ENCODE measurements around the gene ICAM4. TPM values are rescaled to one million over a fixed set of nuclear protein-coding genes. Genes with fewer than 3 reads are reported as not detected.
A peak's percentile ranks its signal among the peaks of the same experiment; 100 is the strongest.

The ICAM4 gene
- polyA plus RNA-seq, 3 donors, result 5.5 to 17.3 (median 11.2) TPM

DNA sequence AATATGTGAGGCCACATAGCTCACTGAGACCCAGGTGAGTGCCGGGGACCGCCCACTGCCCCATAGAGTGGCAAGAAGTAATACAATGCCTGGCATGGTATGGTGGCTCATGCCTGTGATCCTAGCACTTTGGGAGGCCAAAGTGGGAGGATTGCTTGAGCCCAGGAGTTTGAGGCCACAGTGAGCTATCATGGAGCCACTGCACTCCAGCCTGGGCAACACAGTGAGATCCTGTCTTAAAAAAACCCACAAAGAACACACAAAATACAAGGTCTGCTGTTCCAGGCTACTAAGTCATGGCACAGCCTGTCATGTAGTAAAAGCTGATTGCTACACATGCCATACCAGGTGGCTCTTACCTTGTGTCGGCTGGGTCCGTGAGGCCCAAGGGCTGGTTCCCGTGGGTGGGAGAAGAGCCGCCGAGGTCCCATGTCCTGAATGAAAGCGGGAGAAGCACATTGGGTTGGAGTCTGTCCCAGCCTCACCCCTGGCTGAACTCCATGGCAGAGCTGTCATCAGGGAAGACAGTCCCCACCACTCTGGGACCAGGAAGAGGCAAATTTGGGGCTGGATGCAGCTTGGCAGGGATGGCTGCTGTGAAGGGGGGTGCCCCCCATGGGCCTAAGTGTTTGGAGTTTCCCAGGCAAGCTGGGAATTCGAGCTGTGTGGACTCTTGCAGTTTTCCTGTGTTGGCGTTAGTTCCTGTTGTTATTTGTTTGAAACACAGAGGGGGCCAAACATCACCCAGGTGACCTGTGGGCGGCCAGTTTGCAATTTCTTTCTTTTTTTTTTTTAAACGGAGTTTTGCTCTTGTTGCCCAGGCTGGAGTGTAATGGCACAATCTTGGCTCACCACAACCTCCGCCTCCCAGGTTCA lies 32.3 kb downstream of the ICAM4 start:
- H3K4me3 ChIP-seq (replicated peaks in 1 of 3; ENCODE audit: low read depth in 2 of 3, low read length in 3 of 3), result no peak overlapping the region
- no peaks in the 10 kb centered on the region for H3K79me2 ChIP-seq (ENCODE audit: insufficient read depth, low read length)
- peaks cover 7 to 15% of the 10 kb centered on the region in 2 donors for H3K4me1 ChIP-seq (ENCODE audit: control insufficient read depth in 1 of 2, insufficient read depth in 2 of 2, low read length in 2 of 2)
- peaks cover 70 to 78% of the 10 kb centered on the region in 2 donors for H3K36me3 ChIP-seq (replicated peaks in 1 of 2; ENCODE audit: control insufficient read depth in 1 of 2, insufficient read depth in 2 of 2, low read length in 2 of 2)
- peaks cover 0 to 1% (median 0%) of the 10 kb centered on the region in 7 donors for H3K9me3 Mint-ChIP-seq
- peaks cover 21% of the 10 kb centered on the region for H4K20me1 ChIP-seq (ENCODE audit: insufficient read depth, low read length)
- H3K27ac Mint-ChIP-seq, result peak overlapping the region in 2 of 7 donors; percentile 35 to 41
- H3K4me1 Mint-ChIP-seq, result peaks cover 11% of the 10 kb centered on the region
- TF ChIP-seq CTCF (IDR thresholded peaks at IDR 0.05), result no peak
- peaks cover 41 to 73% of the 10 kb centered on the region in 2 donors for H3K36me3 Mint-ChIP-seq
- no peaks in the 10 kb centered on the region for H3K9me3 ChIP-seq (replicated peaks in 1 of 2; ENCODE audit: control insufficient read depth in 1 of 2, insufficient read depth in 1 of 2, low read length in 2 of 2)
- intact Hi-C loops (cut with micrococcal nuclease), result no loop called here
- H3K27ac ChIP-seq (ENCODE audit: low read depth in 1 of 2, low read length in 2 of 2), result no peak overlapping the region
- H3K4me2 ChIP-seq (replicated peaks; ENCODE audit: extremely low read depth, low read length, poor library complexity, severe bottlenecking), result no peak overlapping the region
- DNase-seq, result no peak
- H3K27me3 ChIP-seq (ENCODE audit: control insufficient read depth in 2 of 2, insufficient read depth in 2 of 2, low read length in 2 of 2), result no peaks in the 10 kb centered on the region
- H2AFZ ChIP-seq (ENCODE audit: insufficient read depth, low read depth, low read length, poor library complexity, severe bottlenecking), result no peak overlapping the region
- WGBS (ENCODE audit: insufficient coverage), result 97% methylated on average over 10 of the region's 13 CpGs
- H3K9ac ChIP-seq (ENCODE audit: insufficient read depth, low read length, poor library complexity, severe bottlenecking), result no peak overlapping the region
- H3K4me3 Mint-ChIP-seq, result no peak overlapping the region
- peaks cover 2 to 5% (median 3%) of the 10 kb centered on the region in 3 donors for H3K27me3 Mint-ChIP-seq (ENCODE audit: low read depth in 3 of 3)

DNA sequence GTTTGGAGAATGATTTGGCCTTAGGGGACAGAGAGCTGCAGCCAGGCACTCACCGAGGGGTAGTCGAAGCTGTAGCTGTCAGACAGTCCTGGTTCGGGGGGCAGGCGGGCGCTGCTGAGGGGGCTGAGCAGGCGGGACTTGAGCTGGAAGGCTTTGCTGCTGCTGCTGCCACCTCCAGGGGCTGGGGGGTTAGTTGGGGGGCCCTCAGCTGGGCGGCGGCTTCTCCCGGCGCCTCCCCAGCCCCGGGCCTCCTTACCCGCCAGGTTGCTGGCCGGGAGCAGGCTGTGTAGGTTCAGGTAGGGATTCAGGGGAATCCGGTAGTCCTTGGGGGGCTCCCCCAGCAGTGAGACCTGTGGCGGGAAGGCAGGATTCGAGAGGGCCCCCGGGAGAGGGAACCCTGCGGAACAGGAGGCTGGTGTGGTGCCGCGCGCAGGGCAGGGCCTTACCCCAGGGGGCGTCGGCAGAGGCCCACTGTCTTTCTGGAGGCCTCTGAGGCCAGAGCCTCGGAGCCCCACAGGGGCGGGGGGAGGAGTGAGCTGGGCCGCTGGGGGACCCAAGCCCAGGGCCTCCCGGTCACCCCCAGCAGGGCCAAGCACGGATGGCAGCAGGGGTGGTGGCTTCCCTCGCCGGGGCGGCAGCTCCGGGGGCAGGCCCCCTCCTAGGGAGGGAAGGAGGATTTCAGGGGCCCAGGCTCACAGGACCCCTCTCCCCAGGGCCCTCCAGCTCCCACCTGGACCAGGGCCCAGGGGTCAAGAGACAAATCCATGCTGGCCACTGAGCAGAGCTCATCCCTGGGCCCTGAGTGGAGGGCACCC lies 34.1 kb downstream of the ICAM4 start:
- no peak for TF ChIP-seq CTCF (IDR thresholded peaks at IDR 0.05)
- peak overlapping the region in 1 of 7 donors; percentile 7 for H3K27ac Mint-ChIP-seq
- intact Hi-C loops (cut with micrococcal nuclease), result no loop called here
- 97% methylated on average over 21 of the region's 32 CpGs for WGBS (ENCODE audit: insufficient coverage)
- H3K4me3 Mint-ChIP-seq, result no peak overlapping the region
- peaks cover 87 to 95% of the 10 kb centered on the region in 2 donors for H3K36me3 ChIP-seq (replicated peaks in 1 of 2; ENCODE audit: control insufficient read depth in 1 of 2, insufficient read depth in 2 of 2, low read length in 2 of 2)
- no peak for DNase-seq
- peaks cover 3 to 5% of the 10 kb centered on the region in 2 donors for H3K4me1 ChIP-seq (ENCODE audit: control insufficient read depth in 1 of 2, insufficient read depth in 2 of 2, low read length in 2 of 2)
- H3K4me3 ChIP-seq (replicated peaks in 1 of 3; ENCODE audit: low read depth in 2 of 3, low read length in 3 of 3), result no peak overlapping the region
- no peak overlapping the region for H3K9ac ChIP-seq (ENCODE audit: insufficient read depth, low read length, poor library complexity, severe bottlenecking)
- no peaks in the 10 kb centered on the region for H3K27me3 ChIP-seq (ENCODE audit: control insufficient read depth in 2 of 2, insufficient read depth in 2 of 2, low read length in 2 of 2)
- H3K4me1 Mint-ChIP-seq, result peaks cover 2% of the 10 kb centered on the region
- no peak overlapping the region for H2AFZ ChIP-seq (ENCODE audit: insufficient read depth, low read depth, low read length, poor library complexity, severe bottlenecking)
- peaks cover 0 to 2% (median 0%) of the 10 kb centered on the region in 3 donors for H3K27me3 Mint-ChIP-seq (ENCODE audit: low read depth in 3 of 3)
- no peak overlapping the region for H3K4me2 ChIP-seq (replicated peaks; ENCODE audit: extremely low read depth, low read length, poor library complexity, severe bottlenecking)
- H3K79me2 ChIP-seq (ENCODE audit: insufficient read depth, low read length), result no peaks in the 10 kb centered on the region
- peaks cover 53 to 87% of the 10 kb centered on the region in 2 donors for H3K36me3 Mint-ChIP-seq
- H3K27ac ChIP-seq (ENCODE audit: low read depth in 1 of 2, low read length in 2 of 2), result no peak overlapping the region
- H4K20me1 ChIP-seq (ENCODE audit: insufficient read depth, low read length), result peaks cover 21% of the 10 kb centered on the region
- H3K9me3 Mint-ChIP-seq, result no peaks in the 10 kb centered on the region
- no peaks in the 10 kb centered on the region for H3K9me3 ChIP-seq (replicated peaks in 1 of 2; ENCODE audit: control insufficient read depth in 1 of 2, insufficient read depth in 1 of 2, low read length in 2 of 2)

All from CD14-positive monocyte (primary cell).